ENCODE data around the gene AGPAT1. TPM values are rescaled to one million over a fixed set of nuclear protein-coding genes. Genes with fewer than 3 reads are reported as not detected.

Gene AGPAT1
- total RNA-seq, 4 donors from 2014 or later: 17.8 to 28.2 (median 25.6) TPM

GRCh38 chr6:32208996-32209395 lies 33.1 kb upstream of the AGPAT1 start:
- TF ChIP-seq, protein P1, sequence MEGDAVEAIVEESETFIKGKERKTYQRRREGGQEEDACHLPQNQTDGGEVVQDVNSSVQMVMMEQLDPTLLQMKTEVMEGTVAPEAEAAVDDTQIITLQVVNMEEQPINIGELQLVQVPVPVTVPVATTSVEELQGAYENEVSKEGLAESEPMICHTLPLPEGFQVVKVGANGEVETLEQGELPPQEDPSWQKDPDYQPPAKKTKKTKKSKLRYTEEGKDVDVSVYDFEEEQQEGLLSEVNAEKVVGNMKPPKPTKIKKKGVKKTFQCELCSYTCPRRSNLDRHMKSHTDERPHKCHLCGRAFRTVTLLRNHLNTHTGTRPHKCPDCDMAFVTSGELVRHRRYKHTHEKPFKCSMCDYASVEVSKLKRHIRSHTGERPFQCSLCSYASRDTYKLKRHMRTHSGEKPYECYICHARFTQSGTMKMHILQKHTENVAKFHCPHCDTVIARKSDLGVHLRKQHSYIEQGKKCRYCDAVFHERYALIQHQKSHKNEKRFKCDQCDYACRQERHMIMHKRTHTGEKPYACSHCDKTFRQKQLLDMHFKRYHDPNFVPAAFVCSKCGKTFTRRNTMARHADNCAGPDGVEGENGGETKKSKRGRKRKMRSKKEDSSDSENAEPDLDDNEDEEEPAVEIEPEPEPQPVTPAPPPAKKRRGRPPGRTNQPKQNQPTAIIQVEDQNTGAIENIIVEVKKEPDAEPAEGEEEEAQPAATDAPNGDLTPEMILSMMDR (IDR thresholded peaks at IDR 0.05; ENCODE audit: low read depth): no peak

- TF ChIP-seq, protein P1 (IDR thresholded peaks at IDR 0.05; ENCODE audit: low read depth): no peak
Measured at GRCh38 chr6:32204268-32204715, 28.4 kb upstream of the AGPAT1 start.

DNA sequence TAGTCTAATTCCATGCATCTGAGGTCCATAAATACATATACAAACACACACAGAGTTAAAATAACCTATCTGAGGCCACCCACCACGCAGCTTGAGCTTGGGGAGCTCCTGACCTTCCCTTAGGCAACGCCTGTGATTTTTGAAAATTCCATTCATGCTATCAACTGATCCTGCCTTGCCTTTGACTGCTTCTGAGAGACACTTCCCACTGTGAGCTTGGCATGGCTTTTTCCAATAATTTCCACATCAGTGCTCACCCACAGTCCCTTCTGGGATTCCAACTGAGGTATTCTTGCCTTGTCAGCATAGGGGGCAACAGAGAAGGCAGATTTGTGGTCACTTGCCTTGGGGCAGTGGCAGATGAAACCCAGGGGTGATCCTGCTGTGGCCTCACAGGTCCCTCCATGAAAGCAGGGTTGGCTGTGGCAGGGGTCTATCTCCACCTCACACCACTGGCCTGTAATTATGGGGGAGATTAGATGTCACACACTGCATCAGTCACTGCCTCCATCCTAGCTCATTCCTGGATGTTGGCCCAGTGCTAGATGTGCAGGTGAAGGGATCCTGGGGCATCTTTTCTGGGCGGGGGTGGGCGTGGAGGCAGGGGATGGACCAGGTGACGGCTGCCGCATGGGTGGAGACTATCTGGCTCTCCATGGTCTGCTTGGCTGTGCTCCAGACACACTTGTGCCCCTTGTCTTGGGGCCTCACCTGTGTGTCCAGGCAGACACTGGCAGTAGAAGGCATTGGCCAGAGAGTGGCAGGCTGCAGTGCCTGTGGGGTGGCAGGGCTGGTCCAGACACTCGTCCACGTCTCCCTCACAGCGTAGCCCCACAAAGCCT lies 27.8 kb upstream of the AGPAT1 start:
- TF ChIP-seq, protein P1 (IDR thresholded peaks at IDR 0.05; ENCODE audit: low read depth): no peak

DNA sequence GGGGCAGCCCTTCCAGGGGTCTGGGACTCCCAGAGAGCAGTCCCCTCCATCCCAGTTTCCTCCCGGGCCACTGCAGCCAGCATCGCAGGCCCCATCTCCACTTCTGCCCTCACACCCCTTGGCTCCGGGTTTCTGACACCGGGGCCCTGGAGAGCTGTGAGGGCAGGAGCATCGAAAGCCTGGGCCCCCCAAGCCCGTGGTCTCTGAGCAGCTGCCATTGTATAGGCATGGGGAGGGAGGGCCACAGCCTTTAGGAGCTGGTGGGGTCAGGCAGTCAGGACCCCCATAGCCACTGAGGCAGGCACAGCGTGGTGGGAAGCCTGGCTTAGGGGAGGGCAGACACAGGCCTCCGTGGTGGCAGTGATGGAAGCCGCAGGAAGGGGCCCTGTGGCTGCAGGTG lies 26.3 kb upstream of the AGPAT1 start:
- TF ChIP-seq, protein P1 (IDR thresholded peaks at IDR 0.05; ENCODE audit: low read depth): no peak

- TF ChIP-seq, protein P1 (IDR thresholded peaks at IDR 0.05; ENCODE audit: low read depth): no peak
Measured at GRCh38 chr6:32200711-32201475, 25.0 kb upstream of the AGPAT1 start.

DNA sequence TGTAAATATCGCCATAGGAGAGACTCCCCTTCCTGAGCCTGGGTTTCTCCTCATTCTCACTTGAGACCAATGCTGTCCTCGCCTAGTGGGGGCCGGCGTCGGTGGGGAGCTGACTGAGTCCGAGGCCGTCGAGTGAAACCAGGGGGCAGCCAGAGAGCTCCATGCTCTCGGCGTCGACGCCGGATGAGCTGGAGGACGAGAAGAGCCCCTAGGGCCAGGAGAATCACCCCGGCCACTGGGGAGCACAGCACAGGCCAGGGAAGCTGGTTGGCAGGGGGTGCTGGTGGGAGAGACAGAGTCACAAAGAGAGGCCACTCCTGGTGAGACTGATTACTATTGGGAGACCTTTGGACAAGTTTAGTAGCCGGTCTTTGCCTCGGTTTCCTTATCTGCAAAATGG lies 23.0 kb upstream of the AGPAT1 start:
- TF ChIP-seq, protein P1 (IDR thresholded peaks at IDR 0.05; ENCODE audit: low read depth): no peak

DNA sequence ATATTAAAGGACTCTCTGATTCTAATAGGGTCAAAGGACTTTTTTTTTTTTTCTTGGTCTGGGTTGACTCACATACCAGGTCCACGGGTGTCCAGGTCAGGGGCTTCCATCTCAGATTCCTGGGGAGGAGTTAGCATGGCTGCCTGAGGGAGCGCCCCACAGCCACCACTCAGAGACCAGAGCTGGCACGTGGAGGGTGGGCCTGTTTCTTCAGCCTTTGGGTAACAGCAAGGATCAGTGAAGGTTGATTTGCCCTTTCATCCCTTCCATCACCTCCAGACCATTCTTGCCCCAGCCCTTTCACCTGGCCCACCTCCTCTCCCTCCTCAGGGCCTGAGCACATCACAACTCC lies 22.4 kb upstream of the AGPAT1 start:
- TF ChIP-seq, protein P1 (IDR thresholded peaks at IDR 0.05; ENCODE audit: low read depth): no peak

Measured in subcutaneous adipose tissue (tissue), 4 donors.